Left lung (tissue), 10 donors: ENCODE results near the gene SLC25A21. TPM values are rescaled to one million over a fixed set of nuclear protein-coding genes. Genes with fewer than 3 reads are reported as not detected.
A peak's percentile ranks its signal among the peaks of the same experiment; 100 is the strongest.

ENCODE experiments used
- ATAC-seq: fragments of 200-7000 bp; cut with Tn5 transposase; one replicate; pipeline ENCODE4 v1.9.1; 2020; ENCODE audit warnings: moderate library complexity
- DNase-seq, 4 donors: peaks; one replicate each; pipeline ENCODE4 v3.0.0-alpha.2; 2013 to 2020
- H3K27ac ChIP-seq, 2 donors: fragments of 200-600 bp; sonication (generic) in 1 of 2; one replicate each; pipeline versions ENCODE4 v1.5.0 to v1.8.0; 2020 to 2021
- H3K27me3 ChIP-seq, 2 donors: fragments of 200-600 bp; sonication (generic) in 1 of 2; one replicate each; pipeline versions ENCODE4 v1.5.0 to v1.8.0; 2020 to 2021
- H3K36me3 ChIP-seq, 2 donors: fragments of 200-600 bp; sonication (generic) in 1 of 2; one replicate each; pipeline versions ENCODE4 v1.5.0 to v1.8.0; 2020 to 2021
- H3K4me1 ChIP-seq, 2 donors: fragments of 200-600 bp; one replicate each; pipeline ENCODE4 v1.8.0; 2021
- H3K4me3 ChIP-seq, 2 donors: fragments of 200-600 bp; sonication (generic) in 1 of 2; one replicate each; pipeline versions ENCODE4 v1.5.0 to v1.8.0; 2020 to 2021; ENCODE audit warnings: mild to moderate bottlenecking in 1 of 2
- H3K9me3 ChIP-seq, 2 donors: fragments of 200-600 bp; sonication (generic) in 1 of 2; one replicate each; pipeline versions ENCODE4 v1.5.0 to v1.8.0; 2020 to 2021
- intact Hi-C, 2 donors: fragments of 100-400 bp; cut with DNase I; formaldehyde crosslinking; loops; one replicate each; pipeline versions ENCODE4 v1.11.2 to v1.14.2; 2022
- polyA plus RNA-seq, 6 donors: library from polyadenylated mRNA; unstranded; fragments of 120-200 nt; gene quantifications; one replicate each; pipeline ENCODE4 v1.2.1, GENCODE V29; 2013; ENCODE audit not compliant: insufficient read length in 6 of 6
- total RNA-seq, 2 donors: library from RNA; stranded (reverse); fragmentation: NEBNext Ultra II Directional; extraction: Animal tissue kit (Norgen Biotek cat#: 25700); gene quantifications; one replicate each; pipeline ENCODE4 v1.2.1, GENCODE V29; 2021
- TF ChIP-seq, protein P1 (sequence below), 2 donors: fragments of 200-600 bp; sonication (generic) in 1 of 2; IDR thresholded peaks; one replicate each; pipeline versions ENCODE4 v1.5.0 to v1.8.0; 2021; ENCODE audit warnings: antibody characterized with exemption in 2 of 2
- donor health status: DM: no; HTN: yes; CAD: no.
- donor health status: DM: no; HTN: no; CAD: no.

Gene SLC25A21
- total and polyA plus RNA-seq, 8 donors, result 0.47 to 3.7 (median 2.7) TPM

DNA sequence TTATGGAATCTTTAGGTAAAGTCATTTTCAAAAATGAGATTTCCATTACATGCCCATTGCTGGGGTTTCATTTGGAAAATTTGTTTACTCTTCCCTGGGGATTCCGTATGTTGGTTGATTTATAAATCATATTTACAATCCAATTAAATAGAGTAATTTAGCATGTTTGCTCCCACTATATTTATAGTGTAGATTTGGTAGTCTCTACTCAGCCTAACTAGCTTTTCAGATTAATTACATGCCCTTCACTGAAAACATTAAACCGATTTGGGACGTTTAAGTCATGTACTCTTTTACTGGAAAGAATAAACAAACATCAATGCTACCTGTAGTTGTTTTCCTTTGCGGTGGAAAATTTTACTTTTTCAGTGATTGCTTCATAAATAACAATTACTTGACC is 500.3 kb downstream of the SLC25A21 start:
- DNase-seq (no peak), ATAC-seq (no peak)
- Histone ChIP-seq H3K4me3 (no peak overlapping the region), H3K27me3 (peaks cover 30 to 95% of the 10 kb centered on the region in 2 donors), H3K4me1 (no peaks in the 10 kb centered on the region), H3K36me3 (no peaks in the 10 kb centered on the region), H3K27ac (no peak overlapping the region), H3K9me3 (no peaks in the 10 kb centered on the region)
- TF ChIP-seq, protein P1, sequence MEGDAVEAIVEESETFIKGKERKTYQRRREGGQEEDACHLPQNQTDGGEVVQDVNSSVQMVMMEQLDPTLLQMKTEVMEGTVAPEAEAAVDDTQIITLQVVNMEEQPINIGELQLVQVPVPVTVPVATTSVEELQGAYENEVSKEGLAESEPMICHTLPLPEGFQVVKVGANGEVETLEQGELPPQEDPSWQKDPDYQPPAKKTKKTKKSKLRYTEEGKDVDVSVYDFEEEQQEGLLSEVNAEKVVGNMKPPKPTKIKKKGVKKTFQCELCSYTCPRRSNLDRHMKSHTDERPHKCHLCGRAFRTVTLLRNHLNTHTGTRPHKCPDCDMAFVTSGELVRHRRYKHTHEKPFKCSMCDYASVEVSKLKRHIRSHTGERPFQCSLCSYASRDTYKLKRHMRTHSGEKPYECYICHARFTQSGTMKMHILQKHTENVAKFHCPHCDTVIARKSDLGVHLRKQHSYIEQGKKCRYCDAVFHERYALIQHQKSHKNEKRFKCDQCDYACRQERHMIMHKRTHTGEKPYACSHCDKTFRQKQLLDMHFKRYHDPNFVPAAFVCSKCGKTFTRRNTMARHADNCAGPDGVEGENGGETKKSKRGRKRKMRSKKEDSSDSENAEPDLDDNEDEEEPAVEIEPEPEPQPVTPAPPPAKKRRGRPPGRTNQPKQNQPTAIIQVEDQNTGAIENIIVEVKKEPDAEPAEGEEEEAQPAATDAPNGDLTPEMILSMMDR (IDR thresholded peaks at IDR 0.05), result no peak
- intact Hi-C loops, result no loop called here

DNA sequence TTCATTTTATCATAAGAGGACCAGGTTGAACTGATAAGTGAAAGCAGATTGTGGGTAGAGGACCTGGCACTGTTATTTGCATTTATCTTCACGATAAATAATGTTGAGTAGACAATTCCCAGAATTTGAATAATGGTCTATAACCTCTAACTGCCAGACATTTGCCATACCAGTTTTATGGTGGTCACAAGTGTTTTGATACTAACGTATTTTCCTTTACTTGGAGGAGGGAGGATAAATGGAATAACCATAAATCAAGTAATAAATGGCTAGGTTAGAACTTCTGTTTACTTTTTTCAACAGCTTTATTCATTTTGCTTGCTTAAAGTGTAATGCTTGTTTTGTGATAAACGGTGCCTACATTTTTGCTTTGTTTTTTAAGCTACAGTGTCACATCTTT is 501.3 kb downstream of the SLC25A21 start:
- ATAC-seq (no peak), DNase-seq (no peak)
- no peaks in the 10 kb centered on the region for H3K4me1 ChIP-seq
- TF ChIP-seq, protein P1 (IDR thresholded peaks at IDR 0.05), result no peak
- peaks cover 39 to 96% of the 10 kb centered on the region in 2 donors for H3K27me3 ChIP-seq
- no peaks in the 10 kb centered on the region for H3K36me3 ChIP-seq
- no peaks in the 10 kb centered on the region for H3K9me3 ChIP-seq
- no peak overlapping the region for H3K27ac ChIP-seq
- H3K4me3 ChIP-seq, result no peak overlapping the region
- intact Hi-C loops, result no loop called here

DNA sequence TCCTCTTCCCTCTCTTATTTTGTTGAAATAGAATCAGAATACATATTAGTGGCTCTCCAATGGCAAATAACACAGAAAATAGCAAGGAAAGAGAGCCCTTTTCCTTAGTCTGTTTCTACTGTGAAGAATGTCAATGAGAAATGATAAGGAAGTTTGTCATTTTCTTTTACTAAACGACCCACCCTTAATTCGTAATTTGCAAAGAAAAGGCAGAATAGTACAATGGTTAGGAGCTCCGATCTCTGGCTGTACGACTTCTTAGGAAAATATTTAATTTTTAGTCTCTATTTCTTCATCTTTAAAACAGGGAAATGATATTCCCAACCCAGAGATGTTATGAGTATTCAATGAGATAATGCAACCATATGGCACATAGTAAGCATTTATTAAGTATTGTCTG is 504.7 kb downstream of the SLC25A21 start:
- TF ChIP-seq, protein P1 (IDR thresholded peaks at IDR 0.05), result no peak
- no peaks in the 10 kb centered on the region for H3K9me3 ChIP-seq
- ATAC-seq (no peak), DNase-seq (no peak)
- no peak overlapping the region for H3K27ac ChIP-seq
- H3K4me3 ChIP-seq, result no peak overlapping the region
- intact Hi-C loops, result no loop called here
- H3K36me3 ChIP-seq, result no peaks in the 10 kb centered on the region
- H3K4me1 ChIP-seq, result peaks cover 7 to 20% of the 10 kb centered on the region in 2 donors
- peaks cover 74 to 98% of the 10 kb centered on the region in 2 donors for H3K27me3 ChIP-seq

DNA sequence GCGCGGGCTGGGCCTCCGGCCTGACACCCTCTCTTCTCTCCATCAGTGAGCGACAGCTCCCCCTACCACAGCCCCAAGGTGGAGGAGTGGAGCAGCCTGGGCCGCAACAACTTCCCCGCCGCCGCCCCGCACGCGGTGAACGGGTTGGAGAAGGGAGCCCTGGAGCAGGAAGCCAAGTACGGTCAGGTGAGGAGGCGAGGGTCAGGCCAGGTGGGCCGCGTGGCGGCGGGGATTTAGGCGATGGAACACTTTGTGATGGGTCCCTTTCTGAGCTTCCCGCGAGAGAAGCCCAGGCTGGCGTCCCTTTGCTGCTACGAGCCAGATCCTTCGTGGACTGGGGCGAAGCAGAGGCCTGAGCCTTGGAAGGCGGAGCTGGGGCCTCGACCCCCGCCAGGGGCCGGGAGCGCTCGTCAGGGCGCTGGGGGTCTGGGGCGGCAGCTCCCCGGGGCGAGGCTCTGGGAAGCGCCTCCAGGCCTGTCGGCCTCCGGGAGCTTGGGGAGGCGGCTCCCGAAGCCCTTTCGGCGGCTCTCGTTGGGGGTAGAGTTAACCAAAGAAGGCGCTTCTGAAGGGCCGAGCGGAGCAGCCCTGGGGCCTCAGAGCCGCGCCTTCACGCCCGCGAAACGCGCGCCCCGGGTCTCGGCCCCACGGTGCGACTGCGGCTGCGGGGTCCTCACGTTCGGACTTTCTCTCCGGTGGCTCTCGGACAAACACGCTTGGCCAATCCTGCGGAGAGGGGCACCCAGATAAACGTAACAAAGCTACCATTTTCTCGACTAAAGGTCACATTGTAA is 505.8 kb downstream of the SLC25A21 start:
- intact Hi-C loops, result no loop called here

DNA sequence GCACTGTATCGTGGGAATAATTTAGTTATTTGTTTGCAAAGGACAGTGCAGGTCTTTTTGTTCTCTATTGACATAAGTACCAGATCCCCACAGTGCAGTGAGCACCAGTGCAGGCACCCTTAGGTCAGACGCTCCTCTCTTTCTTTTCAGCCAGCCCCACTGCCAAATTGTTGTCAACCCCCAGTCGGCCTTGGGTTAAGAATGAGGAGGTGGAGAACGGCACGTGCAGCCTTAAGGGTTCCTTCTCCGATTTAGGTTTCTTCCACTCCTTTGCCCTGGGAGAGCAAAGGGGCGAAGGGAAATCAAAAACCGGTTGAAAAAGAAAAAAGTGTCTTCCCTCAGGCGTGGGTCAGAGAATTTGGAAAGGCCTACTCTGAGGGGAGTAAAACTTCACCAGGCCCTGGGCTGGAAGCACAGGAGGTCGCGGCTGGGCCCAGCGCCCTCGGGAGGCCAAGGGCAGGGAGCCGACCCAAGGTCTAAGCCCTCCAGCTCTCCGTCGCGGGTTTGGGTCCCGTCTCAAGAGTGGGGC is 506.5 kb downstream of the SLC25A21 start:
- Histone ChIP-seq H3K9me3 (no peaks in the 10 kb centered on the region), H3K36me3 (no peaks in the 10 kb centered on the region), H3K27me3 (peaks cover 85 to 100% of the 10 kb centered on the region in 2 donors), H3K27ac (no peak overlapping the region), H3K4me1 (peaks cover 15 to 35% of the 10 kb centered on the region in 2 donors), H3K4me3 (no peak overlapping the region)
- TF ChIP-seq, protein P1 (IDR thresholded peaks at IDR 0.05), result no peak
- ATAC-seq (no peak), DNase-seq (no peak)
- intact Hi-C loops, result no loop called here

More for the DNA sequence above, 505.8 kb downstream of the SLC25A21 start:
- Histone ChIP-seq H3K36me3 (no peaks in the 10 kb centered on the region), H3K27me3 (peaks cover 84 to 99% of the 10 kb centered on the region in 2 donors), H3K4me3 (no peak overlapping the region), H3K4me1 (peaks cover 15 to 29% of the 10 kb centered on the region in 2 donors), H3K27ac (no peak overlapping the region), H3K9me3 (no peaks in the 10 kb centered on the region)
- ATAC-seq, result no peak
- TF ChIP-seq, protein P1 (IDR thresholded peaks at IDR 0.05), result no peak
- DNase-seq, result peak in 1 of 4 donors; percentile 72
